GM12864 (cell line): Measurements from ENCODE around the gene HOXB3.

Source experiments
- DNase-seq: peaks from one replicate; pipeline ENCODE4 v3.0.0-alpha.2; 2011; ENCODE audit warnings: low read depth
- H3K4me3 ChIP-seq: 2 replicates; pipeline ENCODE4 v1.5.1; 2011; ENCODE audit warnings: mild to moderate bottlenecking, low read depth, low read length, control low read depth
- TF ChIP-seq, protein P1 (sequence below): IDR thresholded peaks from 2 replicates; pipeline ENCODE4 v1.5.1; 2011; ENCODE audit warnings: low read depth, mild to moderate bottlenecking, moderate library complexity, low read length, control low read depth, inconsistent platforms; ENCODE audit errors: missing control alignments

The HOXB3 gene

DNA sequence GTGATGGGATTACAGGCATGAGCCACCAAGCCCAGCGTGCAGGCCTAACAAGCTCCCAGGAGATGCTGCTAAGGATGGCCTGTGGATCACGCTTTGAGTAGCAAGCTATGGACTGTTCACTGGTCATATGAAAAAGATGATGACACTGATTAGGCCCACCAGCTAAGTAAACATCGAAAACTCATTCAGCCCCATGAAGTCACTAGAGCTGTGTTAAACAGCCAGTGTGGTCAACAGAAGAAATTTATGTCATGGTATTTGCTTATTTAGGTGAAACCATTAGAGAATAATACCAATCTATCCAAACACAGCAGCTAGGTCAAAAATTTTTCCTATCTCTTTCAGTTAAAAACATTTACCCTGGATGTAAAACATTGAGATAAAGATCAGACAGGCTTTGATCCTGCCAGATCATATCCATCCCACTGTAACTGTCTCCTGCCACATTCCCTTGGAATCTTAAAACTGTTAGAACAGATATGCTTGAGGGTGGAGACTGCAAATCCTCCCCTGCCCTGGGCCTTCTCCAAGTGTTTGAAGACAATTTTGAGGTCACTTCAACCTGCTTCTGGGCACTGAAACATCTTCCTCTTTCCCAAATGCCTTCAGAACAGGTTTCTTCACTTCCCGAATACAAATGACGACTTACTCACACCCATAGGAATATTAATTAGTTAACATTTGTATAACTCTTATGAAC, 90.2 kb downstream of the HOXB3 start:
- no peak for DNase-seq
- TF ChIP-seq, protein P1, sequence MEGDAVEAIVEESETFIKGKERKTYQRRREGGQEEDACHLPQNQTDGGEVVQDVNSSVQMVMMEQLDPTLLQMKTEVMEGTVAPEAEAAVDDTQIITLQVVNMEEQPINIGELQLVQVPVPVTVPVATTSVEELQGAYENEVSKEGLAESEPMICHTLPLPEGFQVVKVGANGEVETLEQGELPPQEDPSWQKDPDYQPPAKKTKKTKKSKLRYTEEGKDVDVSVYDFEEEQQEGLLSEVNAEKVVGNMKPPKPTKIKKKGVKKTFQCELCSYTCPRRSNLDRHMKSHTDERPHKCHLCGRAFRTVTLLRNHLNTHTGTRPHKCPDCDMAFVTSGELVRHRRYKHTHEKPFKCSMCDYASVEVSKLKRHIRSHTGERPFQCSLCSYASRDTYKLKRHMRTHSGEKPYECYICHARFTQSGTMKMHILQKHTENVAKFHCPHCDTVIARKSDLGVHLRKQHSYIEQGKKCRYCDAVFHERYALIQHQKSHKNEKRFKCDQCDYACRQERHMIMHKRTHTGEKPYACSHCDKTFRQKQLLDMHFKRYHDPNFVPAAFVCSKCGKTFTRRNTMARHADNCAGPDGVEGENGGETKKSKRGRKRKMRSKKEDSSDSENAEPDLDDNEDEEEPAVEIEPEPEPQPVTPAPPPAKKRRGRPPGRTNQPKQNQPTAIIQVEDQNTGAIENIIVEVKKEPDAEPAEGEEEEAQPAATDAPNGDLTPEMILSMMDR = no peak
- no peak overlapping the region for H3K4me3 ChIP-seq

DNA sequence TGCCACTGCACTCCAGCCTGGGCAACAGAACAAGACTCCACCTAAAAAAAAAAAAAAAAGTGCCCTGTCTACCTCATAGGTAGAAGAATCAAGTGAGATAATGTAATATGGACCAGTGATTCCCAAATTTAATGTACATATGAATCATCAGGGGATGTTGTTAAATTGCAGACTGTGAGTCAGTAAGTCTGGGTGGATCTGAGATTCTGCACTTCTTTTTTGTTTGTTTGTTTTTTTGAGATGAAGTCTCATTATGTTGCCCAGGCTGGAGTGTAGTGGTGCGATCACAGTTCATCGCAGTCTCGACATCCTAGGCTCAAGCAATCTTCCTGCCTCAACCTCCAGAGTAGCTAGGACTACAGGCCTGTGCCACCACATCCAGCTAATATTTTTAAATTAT, 90.8 kb downstream of the HOXB3 start:
- no peak for DNase-seq
- H3K4me3 ChIP-seq = no peak overlapping the region
- TF ChIP-seq, protein P1 = no peak
